Body of pancreas (tissue), 4 donors: ENCODE results near the gene FKBP10. TPM values are rescaled to one million over a fixed set of nuclear protein-coding genes. Genes with fewer than 3 reads are reported as not detected.

ENCODE experiments used
- ATAC-seq: fragments of 150-250 bp; one replicate; pipeline ENCODE4 v1.9.1; 2016
- DNase-seq, 4 donors: peaks; one replicate each; pipeline ENCODE4 v3.0.0-alpha.2; 2019
- H3K27ac ChIP-seq, 4 donors: fragments of 200-600 bp; sonication (generic); 1 replicate in 3 of 4; 2 replicates in 1 of 4; pipeline versions ENCODE4 v1.5.1 to v1.6.1; 2016 to 2019; ENCODE audit warnings: mild to moderate bottlenecking in 1 of 4, mixed read lengths in 1 of 4, moderate library complexity in 1 of 4
- H3K27me3 ChIP-seq, 2 donors: fragments of 200-600 bp; sonication (generic); one replicate each; pipeline ENCODE4 v1.6.0; 2016; ENCODE audit warnings: mild to moderate bottlenecking in 1 of 2
- H3K36me3 ChIP-seq, 2 donors: fragments of 200-600 bp; sonication (generic); replicated peaks in 1 of 2; 2 replicates each; pipeline ENCODE4 v1.5.1; 2016; ENCODE audit warnings: low read depth in 2 of 2; ENCODE audit not compliant: insufficient read depth in 1 of 2
- H3K4me1 ChIP-seq: fragments of 200-600 bp; sonication (generic); one replicate; pipeline ENCODE4 v1.6.0; 2016
- H3K4me3 ChIP-seq, 2 donors: fragments of 200-600 bp; sonication (generic); 1 replicate in 1 of 2; 2 replicates in 1 of 2; pipeline ENCODE4 v1.5.1; 2016 to 2019
- H3K9me3 ChIP-seq, 3 donors: fragments of 200-600 bp; sonication (generic); 1 replicate in 2 of 3; 2 replicates in 1 of 3; pipeline ENCODE4 v1.5.1; 2016
- CTCF ChIP-seq, 7 experiments: fragments of 450-650 bp in 4 of 7; fragments of 200-600 bp in 3 of 7; sonication (generic) in 3 of 7; IDR thresholded peaks; one replicate each; pipeline ENCODE4 v1.5.1; 2016 to 2019; ENCODE audit warnings: antibody characterized with exemption in 7 of 7
- POLR2A ChIP-seq, 3 donors: fragments of 450-650 bp; IDR thresholded peaks; one replicate each; pipeline ENCODE4 v1.6.1; 2016; ENCODE audit warnings: antibody characterized with exemption in 3 of 3, mild to moderate bottlenecking in 2 of 3
- WGBS, 2 donors: methylation state at CpG; one replicate each; pipeline ENCODE4 v1.1.5; 2017; 5-methylcytosine and 5-hydroxymethylcytosine counted together
- intact Hi-C: fragments of 100-400 bp; cut with DNase I; formaldehyde crosslinking; loops from one replicate; pipeline ENCODE4 v1.15.1; 2023
- total RNA-seq, 2 donors: library from RNA; depleted of rRNA; stranded (reverse); fragments of >200 nt; gene quantifications; one replicate each; pipeline ENCODE4 v1.1.0, GENCODE V29; 2016

The FKBP10 gene
- total RNA-seq, 2 donors from 2014 or later: 22.3 to 33.6 TPM

- Histone ChIP-seq H3K4me3 (peak overlapping the region; percentile 64 to 94), H3K9me3 (no peaks in the 10 kb centered on the region), H3K27me3 (no peaks in the 10 kb centered on the region), H3K27ac (peak overlapping the region; percentile 95 to 97 (median 96)), H3K36me3 (no peaks in the 10 kb centered on the region), H3K4me1 (peaks cover 55% of the 10 kb centered on the region)
- intact Hi-C loops: no loop called here
- TF ChIP-seq CTCF (IDR thresholded peaks at IDR 0.05) (peak in 1 of 7 experiments; percentile 19), POLR2A (IDR thresholded peaks at IDR 0.05) (no peak)
- WGBS, 2 donors: 0% methylated on average over 6 to 22 of the region's 22 CpGs
- DNase-seq: peak; percentile 63 to 81 (median 78)
- ATAC-seq: peak; percentile 16
Measured at GRCh38 chr17:41785859-41786226, 27.0 kb upstream of the FKBP10 start.

DNA sequence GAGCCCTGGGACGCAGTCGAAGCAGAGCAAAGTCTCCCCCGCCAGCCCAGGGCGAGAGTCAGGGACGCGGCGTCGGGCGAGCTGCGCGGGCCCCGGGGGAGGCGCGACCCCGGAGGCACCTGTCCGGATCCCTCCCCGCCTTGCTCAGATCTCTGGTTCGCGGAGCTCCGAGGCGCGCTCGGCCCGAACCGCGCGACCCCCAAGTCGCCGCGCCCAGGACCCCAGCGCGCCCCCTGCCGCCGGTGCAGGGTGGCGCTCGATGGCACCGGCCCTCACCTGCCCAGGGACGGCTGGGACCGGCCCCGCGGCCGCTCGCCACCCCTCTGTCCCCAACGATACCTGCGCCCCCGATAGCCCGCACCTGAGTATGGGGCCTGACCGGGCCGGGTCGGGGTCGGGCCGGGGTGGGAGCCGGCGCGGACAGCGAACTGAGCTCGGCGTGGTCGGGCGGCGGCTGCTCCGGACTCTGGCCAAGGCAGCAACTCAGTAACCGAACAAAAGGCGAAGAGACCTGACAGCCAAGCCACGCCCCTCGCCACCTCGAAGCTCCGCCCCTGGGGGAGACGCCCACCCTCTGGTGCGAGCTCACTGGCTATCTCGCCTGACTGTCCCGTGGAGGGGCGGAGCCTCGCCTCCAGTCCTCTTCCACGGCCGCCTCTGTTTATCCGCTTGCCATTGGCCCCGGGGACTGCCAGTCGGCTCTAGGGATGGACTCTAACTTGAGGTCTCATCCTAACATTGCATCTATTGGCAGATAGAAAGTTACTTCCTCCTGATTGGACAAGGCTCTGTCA, 26.4 kb upstream of the FKBP10 start, which contains the start of gene JUP:
JUP (minus strand) TSS at position 485 of the 794 bp plus-strand sequence. CDS start 14,857 bp downstream, outside the sequence.
- peak; percentile 94 for ATAC-seq
- Histone ChIP-seq H3K27ac (peak within 1 kb of the TSS; percentile 95 to 97 (median 96)), H3K36me3 (no peaks in the 10 kb centered on the region), H3K9me3 (no peaks in the 10 kb centered on the region), H3K4me1 (peaks cover 52% of the 10 kb centered on the region), H3K27me3 (no peaks in the 10 kb centered on the region), H3K4me3 (peak within 1 kb of the TSS; percentile 64 to 94)
- intact Hi-C loops: no loop called here
- WGBS, 2 donors: 0% methylated on average over 78 of the region's 79 CpGs; no CpG with 5 or more reads in 1 of the 2 donors
- DNase-seq: peak; percentile 100
- TF ChIP-seq POLR2A (IDR thresholded peaks at IDR 0.05) (peak; percentile 99 to 100 (median 99)), CTCF (IDR thresholded peaks at IDR 0.05) (peak; percentile 51 to 89 (median 63))

GRCh38 chr17:41787021-41787418, 25.8 kb upstream of the FKBP10 start:
- DNase-seq (no peak), ATAC-seq (no peak)
- Histone ChIP-seq H3K9me3 (no peaks in the 10 kb centered on the region), H3K36me3 (no peaks in the 10 kb centered on the region), H3K27me3 (no peaks in the 10 kb centered on the region), H3K27ac (peak overlapping the region; percentile 54 to 74 (median 65)), H3K4me3 (no peak overlapping the region), H3K4me1 (peaks cover 46% of the 10 kb centered on the region)
- no peak for TF ChIP-seq POLR2A (IDR thresholded peaks at IDR 0.05)
- TF ChIP-seq CTCF (IDR thresholded peaks at IDR 0.05): peak in 1 of 7 experiments; percentile 19
- WGBS, 2 donors: 27 to 30% methylated on average over 4 of the region's 4 CpGs
- intact Hi-C loops: no loop called here

GRCh38 chr17:41792845-41793783, 19.7 kb upstream of the FKBP10 start:
- 8 to 18% methylated on average over 16 to 22 of the region's 22 CpGs for WGBS, 2 donors
- peaks cover 20% of the 10 kb centered on the region for H3K4me1 ChIP-seq
- H3K27ac ChIP-seq: peak overlapping the region; percentile 52 to 85 (median 78)
- DNase-seq (peak; percentile 59 to 86 (median 75)), ATAC-seq (peak; percentile 80)
- intact Hi-C loops: no loop called here
- no peaks in the 10 kb centered on the region for H3K9me3 ChIP-seq
- H3K36me3 ChIP-seq: no peaks in the 10 kb centered on the region
- H3K4me3 ChIP-seq: no peak overlapping the region
- no peaks in the 10 kb centered on the region for H3K27me3 ChIP-seq
- TF ChIP-seq CTCF (IDR thresholded peaks at IDR 0.05) (no peak), POLR2A (IDR thresholded peaks at IDR 0.05) (peak; percentile 22 to 45 (median 33))
